Heart left ventricle (tissue), 13 donors: ENCODE measurements around the gene CSRNP2.

Experiments
- CTCF ChIP-seq, 12 donors: fragments of 200-600 bp; sonication (generic) in 4 of 12; IDR thresholded peaks; one replicate each; pipeline versions ENCODE4 v1.5.0 to v1.8.0; 2018 to 2022; ENCODE audit warnings: antibody characterized with exemption in 12 of 12, mild to moderate bottlenecking in 5 of 12
- POLR2A ChIP-seq, 2 donors: fragments of 450-650 bp; IDR thresholded peaks; one replicate each; pipeline ENCODE4 v1.6.1; 2017; ENCODE audit warnings: antibody characterized with exemption in 2 of 2, mild to moderate bottlenecking in 2 of 2, moderate library complexity in 2 of 2
- donor health status: ischemic (EF 13 %, LVEDD 7.1; RV severe dilation, severe dysfunction).
- donor health status: DM: no; HTN: yes; CAD: no.
- donor health status: DM: no; HTN: no; CAD: no.
- donor health status: ischemic (EF 25% LVEDD 6.9; RV normal size, moderate dysfunction).
- donor health status: ischemic (EF 25% LVEDD 5.7; RV mildly dilated, moderate dysfunction).
- donor health status: ischemic (EF 35%, LVEDD 5.7; RV mildly dilated, moderate dysfunction).
- donor health status: nonischemic (EF 11% LVEDD 7.7; RV severe dilation, severe dysfunction).
- donor health status: DM: yes; HTN: yes; CAD: no.
- donor health status: PGD.
- donor health status: ischemic (EF 29% LVEDD 5.4; RV normal size, mild dysfunction).
- donor health status: nonischemic (EF 23%, LVEDD 6.1; RV moderate dilation, normal function).

GRCh38 chr12:51127050-51127729 lies 43.8 kb upstream of the CSRNP2 start:
- no peak for TF ChIP-seq CTCF (IDR thresholded peaks at IDR 0.05)
- no peak for TF ChIP-seq POLR2A (IDR thresholded peaks at IDR 0.05)
